H7 (cell line): ENCODE results near the gene GUCY1A1. TPM values are rescaled to one million over a fixed set of nuclear protein-coding genes. Genes with fewer than 3 reads are reported as not detected.

Experiments
- DNase-seq: peaks from one replicate; pipeline ENCODE4 v3.0.0; 2012
- H3K27me3 ChIP-seq: 2 replicates; pipeline ENCODE4 v1.6.0; 2011; ENCODE audit warnings: mild to moderate bottlenecking, low read length; ENCODE audit not compliant: control insufficient read depth, insufficient read depth
- H3K36me3 ChIP-seq: replicated peaks from 2 replicates; pipeline ENCODE4 v1.5.1; 2011; ENCODE audit warnings: low read length; ENCODE audit not compliant: control insufficient read depth, insufficient read depth
- H3K4me3 ChIP-seq: 2 replicates; pipeline ENCODE4 v1.5.1; 2011; ENCODE audit warnings: low read depth, mild to moderate bottlenecking, control low read depth, low read length, moderate library complexity; ENCODE audit not compliant: insufficient read depth
- total RNA-seq: library from RNA; depleted of rRNA; stranded (reverse); fragments of >200 nt; shearing (Covaris generic); gene quantifications from 2 replicates; pipeline ENCODE4 v1.2.3, GENCODE V29; 2014; rRNA removed

The GUCY1A1 gene
- total RNA-seq, 1 experiment from 2014 or later: 0.10 TPM

- Histone ChIP-seq H3K27me3 (no peaks in the 10 kb centered on the region), H3K36me3 (no peaks in the 10 kb centered on the region), H3K4me3 (no peak overlapping the region)
- no peak for DNase-seq
Measured at GRCh38 chr4:155777971-155778735, 111.5 kb downstream of the GUCY1A1 start.

GRCh38 chr4:155780775-155781174 lies 114.1 kb downstream of the GUCY1A1 start:
- no peaks in the 10 kb centered on the region for H3K36me3 ChIP-seq
- no peaks in the 10 kb centered on the region for H3K27me3 ChIP-seq
- H3K4me3 ChIP-seq: no peak overlapping the region
- DNase-seq: no peak

GRCh38 chr4:155781249-155781831 lies 114.7 kb downstream of the GUCY1A1 start:
- no peak for DNase-seq
- no peaks in the 10 kb centered on the region for H3K36me3 ChIP-seq
- no peaks in the 10 kb centered on the region for H3K27me3 ChIP-seq
- H3K4me3 ChIP-seq: no peak overlapping the region

Other genes with a start within 250 kb of the GUCY1A1 start
- gene GUCY1B1, start 92.2 kb downstream of the GUCY1A1 start, total RNA-seq: 3.3 and 5.1 TPM in 2 replicates
- not detected in 2 replicates for gene ASIC5, start 199.4 kb downstream of the GUCY1A1 start, total RNA-seq
- gene TDO2, start 236.8 kb downstream of the GUCY1A1 start, total RNA-seq: not detected in 2 replicates